ENCODE measurements around the gene SDK1.

SDK1 gene

GRCh38 chr7:4022265-4022664 is 721.2 kb downstream of the SDK1 start:
- no peak overlapping the region for H3K4me3 ChIP-seq (replicated peaks; ENCODE audit: low read depth, low read length)
- no peak for DNase-seq (ENCODE audit: extremely low read depth, low read depth)
- no peak for TF ChIP-seq CTCF (IDR thresholded peaks at IDR 0.05; ENCODE audit: low read depth, low read length, missing control alignments)

- TF ChIP-seq CTCF (IDR thresholded peaks at IDR 0.05; ENCODE audit: low read depth, low read length, missing control alignments) = no peak
Measured at GRCh38 chr7:4023502-4023901, 722.5 kb downstream of the SDK1 start.

GRCh38 chr7:4024133-4024532 is 723.1 kb downstream of the SDK1 start:
- no peak for DNase-seq (ENCODE audit: extremely low read depth, low read depth)
- TF ChIP-seq CTCF (IDR thresholded peaks at IDR 0.05; ENCODE audit: low read depth, low read length, missing control alignments) = no peak
- H3K4me3 ChIP-seq (replicated peaks; ENCODE audit: low read depth, low read length) = no peak overlapping the region

More at GRCh38 chr7:4023502-4023901, 722.5 kb downstream of the SDK1 start:
- no peak for DNase-seq (ENCODE audit: extremely low read depth, low read depth)
- no peak overlapping the region for H3K4me3 ChIP-seq (replicated peaks; ENCODE audit: low read depth, low read length)

GRCh38 chr7:4024806-4025205 is 723.8 kb downstream of the SDK1 start:
- H3K4me3 ChIP-seq (replicated peaks; ENCODE audit: low read depth, low read length) = no peak overlapping the region
- no peak for DNase-seq (ENCODE audit: extremely low read depth, low read depth)
- no peak for TF ChIP-seq CTCF (IDR thresholded peaks at IDR 0.05; ENCODE audit: low read depth, low read length, missing control alignments)

GRCh38 chr7:4025210-4025609 is 724.2 kb downstream of the SDK1 start:
- H3K4me3 ChIP-seq (replicated peaks; ENCODE audit: low read depth, low read length) = no peak overlapping the region
- TF ChIP-seq CTCF (IDR thresholded peaks at IDR 0.05; ENCODE audit: low read depth, low read length, missing control alignments) = no peak
- no peak for DNase-seq (ENCODE audit: extremely low read depth, low read depth)

- no peak for TF ChIP-seq CTCF (IDR thresholded peaks at IDR 0.05; ENCODE audit: low read depth, low read length, missing control alignments)
- no peak for DNase-seq (ENCODE audit: extremely low read depth, low read depth)
Measured at GRCh38 chr7:4025694-4026615, 724.9 kb downstream of the SDK1 start.

More at GRCh38 chr7:4025694-4026615, 724.9 kb downstream of the SDK1 start:
- no peak overlapping the region for H3K4me3 ChIP-seq (replicated peaks; ENCODE audit: low read depth, low read length)
